Thymus (tissue), 11 donors: Measurements from ENCODE around the gene ATRN. TPM values are rescaled to one million over a fixed set of nuclear protein-coding genes. Genes with fewer than 3 reads are reported as not detected.

Experiments used
- DNase-seq, 9 donors: peaks; one replicate each; pipeline ENCODE4 v3.0.0-alpha.2; 2013; ENCODE audit warnings: low spot score in 9 of 9, low read depth in 6 of 9, missing footprints in 1 of 9
- H3K27ac ChIP-seq, 2 donors: one replicate each; pipeline ENCODE4 v1.5.1; 2013; ENCODE audit warnings: control low read depth in 1 of 2, low read depth in 1 of 2, low read length in 1 of 2, mild to moderate bottlenecking in 1 of 2, moderate library complexity in 1 of 2
- H3K27me3 ChIP-seq, 2 donors: one replicate each; pipeline ENCODE4 v1.5.1; 2013; ENCODE audit warnings: low read length in 1 of 2; ENCODE audit not compliant: control insufficient read depth in 2 of 2, insufficient read depth in 1 of 2
- H3K36me3 ChIP-seq, 2 donors: one replicate each; pipeline ENCODE4 v1.5.1; 2013; ENCODE audit warnings: low read length in 1 of 2, mild to moderate bottlenecking in 1 of 2, moderate library complexity in 1 of 2; ENCODE audit not compliant: control insufficient read depth in 2 of 2, insufficient read depth in 2 of 2
- H3K4me1 ChIP-seq, 2 donors: one replicate each; pipeline ENCODE4 v1.5.1; 2013; ENCODE audit warnings: low read length in 2 of 2; ENCODE audit not compliant: control insufficient read depth in 2 of 2, insufficient read depth in 2 of 2
- H3K4me3 ChIP-seq, 2 donors: one replicate each; pipeline ENCODE4 v1.5.1; 2013; ENCODE audit warnings: low read length in 2 of 2, control low read depth in 1 of 2, mild to moderate bottlenecking in 1 of 2
- H3K9me3 ChIP-seq, 2 donors: one replicate each; pipeline ENCODE4 v1.5.1; 2013; ENCODE audit warnings: low read length in 1 of 2, mild to moderate bottlenecking in 1 of 2; ENCODE audit not compliant: control insufficient read depth in 2 of 2, insufficient read depth in 1 of 2
- WGBS: extraction: QIAGEN DNeasy Blood & Tissue Kit; methylation state at CpG from one replicate; pipeline ENCODE4 v1.1.7; 2013; 5-methylcytosine and 5-hydroxymethylcytosine counted together
- polyA plus RNA-seq: library from polyadenylated mRNA; stranded (reverse); fragments of 200-250 nt; gene quantifications from one replicate; pipeline ENCODE4 v1.2.3, GENCODE V29; 2013
- total RNA-seq: library from RNA; stranded (reverse); fragments of 120-200 nt; gene quantifications from one replicate; pipeline ENCODE4 v1.2.4, GENCODE V29; 2013
- donor health status: healthy.

Gene ATRN
- total and polyA plus RNA-seq, 2 donors = 4.8 to 7.4 TPM

DNA sequence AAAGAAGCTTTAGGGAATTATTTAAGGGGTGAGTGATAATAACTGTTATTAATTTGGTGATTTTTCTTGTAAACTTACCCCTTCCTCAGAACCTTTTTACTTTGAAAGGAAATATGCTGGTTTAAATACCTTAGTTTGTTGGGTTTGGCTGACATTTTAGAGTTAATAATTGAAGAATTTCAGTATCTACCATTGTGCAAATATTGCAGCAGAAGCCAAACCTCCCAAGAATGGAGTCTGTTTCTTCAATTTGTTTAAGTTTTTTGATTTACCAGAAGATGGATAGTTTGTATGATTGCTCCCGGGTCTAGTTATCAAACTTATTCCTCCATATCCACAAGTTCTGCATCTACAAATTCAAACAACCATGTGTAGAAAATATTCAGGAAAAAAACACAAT, 77.1 kb downstream of the ATRN start:
- H3K9me3 ChIP-seq = no peaks in the 10 kb centered on the region
- WGBS = 93% methylated on average over 1 of the region's 1 CpG
- no peaks in the 10 kb centered on the region for H3K27me3 ChIP-seq
- no peak overlapping the region for H3K27ac ChIP-seq
- H3K36me3 ChIP-seq = peaks cover 0 to 3% of the 10 kb centered on the region in 2 donors
- no peak overlapping the region for H3K4me3 ChIP-seq
- DNase-seq = no peak
- no peaks in the 10 kb centered on the region for H3K4me1 ChIP-seq

DNA sequence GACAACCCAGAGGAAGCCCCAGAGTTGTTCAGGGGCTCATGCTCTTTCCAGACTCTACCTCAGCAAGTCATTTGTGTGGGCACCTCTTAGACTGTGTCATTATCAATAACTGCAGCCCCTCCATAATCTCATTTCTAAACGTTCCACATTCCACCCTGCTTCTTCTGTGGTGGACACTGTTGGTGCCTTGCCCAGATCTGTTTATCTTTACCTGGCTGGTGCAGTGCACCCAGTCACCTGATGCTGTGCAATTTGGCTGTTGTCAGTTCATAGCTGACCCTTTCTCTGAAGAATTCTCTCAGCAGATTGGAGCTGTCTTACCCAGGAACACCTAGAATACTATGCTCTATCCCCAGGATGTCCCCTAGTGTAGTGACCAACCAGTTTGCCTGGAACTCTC, 80.0 kb downstream of the ATRN start:
- Histone ChIP-seq H3K27me3 (no peaks in the 10 kb centered on the region), H3K36me3 (peaks cover 0 to 3% of the 10 kb centered on the region in 2 donors), H3K4me1 (no peaks in the 10 kb centered on the region), H3K27ac (no peak overlapping the region), H3K4me3 (no peak overlapping the region), H3K9me3 (no peaks in the 10 kb centered on the region)
- 90% methylated on average over 1 of the region's 1 CpG for WGBS
- no peak for DNase-seq

GRCh38 chr20:3551681-3552434, 81.0 kb downstream of the ATRN start:
- Histone ChIP-seq H3K27me3 (no peaks in the 10 kb centered on the region), H3K4me1 (no peaks in the 10 kb centered on the region), H3K9me3 (no peaks in the 10 kb centered on the region), H3K4me3 (no peak overlapping the region), H3K36me3 (peaks cover 0 to 3% of the 10 kb centered on the region in 2 donors), H3K27ac (no peak overlapping the region)
- no peak for DNase-seq

DNA sequence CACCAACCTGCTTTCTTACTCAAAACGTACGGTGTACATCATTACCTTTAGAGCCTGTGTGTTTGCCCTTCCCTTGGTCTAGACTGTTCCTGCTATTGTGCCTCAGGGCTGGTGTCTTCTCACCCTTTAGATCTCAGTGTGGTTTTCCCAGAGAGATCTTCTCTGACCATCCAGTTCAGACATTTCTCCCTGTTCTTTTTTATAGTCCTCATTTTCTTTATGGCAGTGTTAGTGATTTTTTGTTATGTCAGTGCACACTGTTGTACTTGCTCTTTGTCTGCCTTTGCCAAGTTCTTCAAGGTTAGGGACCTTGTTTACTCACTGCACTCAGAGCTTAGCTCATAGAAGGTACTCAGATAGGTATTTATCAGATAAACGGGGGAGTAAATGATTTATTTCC, 82.8 kb downstream of the ATRN start:
- Histone ChIP-seq H3K4me3 (no peak overlapping the region), H3K36me3 (peaks cover 0 to 3% of the 10 kb centered on the region in 2 donors), H3K27ac (no peak overlapping the region), H3K4me1 (no peaks in the 10 kb centered on the region), H3K27me3 (no peaks in the 10 kb centered on the region), H3K9me3 (no peaks in the 10 kb centered on the region)
- WGBS = 65% methylated on average over 3 of the region's 3 CpGs
- no peak for DNase-seq

GRCh38 chr20:3557237-3557785, 86.5 kb downstream of the ATRN start:
- no peaks in the 10 kb centered on the region for H3K36me3 ChIP-seq
- WGBS = 75% methylated on average over 3 of the region's 3 CpGs
- no peaks in the 10 kb centered on the region for H3K9me3 ChIP-seq
- H3K4me1 ChIP-seq = no peaks in the 10 kb centered on the region
- H3K27ac ChIP-seq = no peak overlapping the region
- no peak overlapping the region for H3K4me3 ChIP-seq
- no peaks in the 10 kb centered on the region for H3K27me3 ChIP-seq
- no peak for DNase-seq

DNA sequence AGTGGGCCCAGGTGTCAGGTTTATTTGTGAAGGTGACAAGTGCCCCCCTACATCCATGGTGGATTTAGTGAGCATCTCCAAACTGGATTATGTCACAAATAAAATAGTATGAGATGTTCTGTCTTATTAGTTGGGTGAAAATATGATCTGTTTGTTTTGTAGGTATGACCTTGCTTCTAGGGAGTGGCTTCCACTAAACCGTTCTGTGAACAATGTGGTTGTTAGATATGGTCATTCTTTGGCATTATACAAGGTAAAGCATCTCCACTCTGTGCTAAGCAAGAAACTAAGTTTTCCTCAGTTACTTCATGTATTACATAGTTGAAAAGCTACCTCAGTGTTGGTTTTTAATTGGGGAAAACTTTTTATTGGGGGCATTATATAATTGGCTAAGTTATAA, 88.4 kb downstream of the ATRN start:
- H3K4me1 ChIP-seq = no peaks in the 10 kb centered on the region
- no peak overlapping the region for H3K4me3 ChIP-seq
- peaks cover 0 to 4% of the 10 kb centered on the region in 2 donors for H3K36me3 ChIP-seq
- no peak overlapping the region for H3K27ac ChIP-seq
- no peaks in the 10 kb centered on the region for H3K9me3 ChIP-seq
- H3K27me3 ChIP-seq = no peaks in the 10 kb centered on the region
- DNase-seq = no peak
- 97% methylated on average over 1 of the region's 1 CpG for WGBS

DNA sequence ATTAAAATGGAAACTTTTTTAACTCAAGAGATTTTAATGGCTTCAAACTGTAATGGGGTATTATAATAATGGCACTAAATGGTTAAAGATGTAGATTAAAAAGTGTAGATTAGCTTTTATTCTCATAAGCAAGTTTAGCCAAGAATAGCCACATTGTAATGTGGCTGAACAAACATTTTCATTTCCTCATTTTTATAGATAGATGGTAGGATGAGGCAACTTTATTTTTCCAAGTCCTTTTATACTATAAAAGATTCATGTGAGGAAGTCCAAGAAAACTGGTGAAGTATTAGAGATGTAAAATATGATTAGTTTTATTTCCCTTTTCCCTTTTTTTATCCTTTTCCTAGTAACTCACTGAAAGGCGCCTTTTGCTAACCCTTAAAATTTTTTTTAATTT, 88.8 kb downstream of the ATRN start:
- no peaks in the 10 kb centered on the region for H3K9me3 ChIP-seq
- no peak for DNase-seq
- H3K27me3 ChIP-seq = no peaks in the 10 kb centered on the region
- no peaks in the 10 kb centered on the region for H3K4me1 ChIP-seq
- H3K36me3 ChIP-seq = peaks cover 0 to 5% of the 10 kb centered on the region in 2 donors
- WGBS = 98% methylated on average over 1 of the region's 1 CpG
- no peak overlapping the region for H3K4me3 ChIP-seq
- H3K27ac ChIP-seq = no peak overlapping the region

DNA sequence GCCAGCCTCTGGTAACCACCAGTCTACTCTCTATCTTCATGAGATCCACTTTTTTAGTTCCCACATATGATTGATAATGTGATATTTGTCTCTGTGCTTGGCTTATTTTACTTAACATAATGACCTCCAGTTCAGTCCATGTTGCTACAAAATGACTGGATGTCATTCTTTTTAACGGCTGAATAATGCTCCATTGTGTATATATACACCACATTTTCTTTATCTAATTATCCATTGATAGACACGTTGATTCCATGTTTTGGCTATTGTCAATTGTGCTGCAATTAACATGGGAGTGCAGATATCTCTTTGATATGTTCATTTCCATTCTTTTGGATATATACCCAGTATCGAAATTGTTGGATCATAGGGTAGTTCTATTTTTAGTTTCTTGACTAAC, 89.3 kb downstream of the ATRN start:
- 98% methylated on average over 3 of the region's 3 CpGs for WGBS
- no peak overlapping the region for H3K27ac ChIP-seq

DNA sequence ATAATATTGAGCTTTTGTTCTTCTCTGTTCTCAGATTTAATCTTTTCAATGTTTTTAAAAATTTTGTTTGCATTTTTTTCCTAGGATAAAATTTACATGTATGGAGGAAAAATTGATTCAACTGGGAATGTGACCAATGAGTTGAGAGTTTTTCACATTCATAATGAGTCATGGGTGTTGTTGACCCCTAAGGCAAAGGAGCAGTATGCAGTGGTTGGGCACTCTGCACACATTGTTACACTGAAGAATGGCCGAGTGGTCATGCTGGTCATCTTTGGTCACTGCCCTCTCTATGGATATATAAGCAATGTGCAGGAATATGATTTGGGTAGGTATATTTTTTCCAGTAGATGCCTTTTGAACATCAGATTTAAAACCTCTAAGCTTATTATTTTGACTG, 89.8 kb downstream of the ATRN start:
- H3K9me3 ChIP-seq = no peaks in the 10 kb centered on the region
- WGBS = 98% methylated on average over 1 of the region's 1 CpG

More for the DNA sequence above, 89.3 kb downstream of the ATRN start:
- H3K27me3 ChIP-seq = no peaks in the 10 kb centered on the region
- no peaks in the 10 kb centered on the region for H3K4me1 ChIP-seq
- no peaks in the 10 kb centered on the region for H3K9me3 ChIP-seq
- no peak overlapping the region for H3K4me3 ChIP-seq
- peaks cover under 1 to 5% of the 10 kb centered on the region in 2 donors for H3K36me3 ChIP-seq
- no peak for DNase-seq

More for the DNA sequence above, 89.8 kb downstream of the ATRN start:
- H3K27ac ChIP-seq = no peak overlapping the region
- H3K4me3 ChIP-seq = no peak overlapping the region
- H3K27me3 ChIP-seq = no peaks in the 10 kb centered on the region
- H3K36me3 ChIP-seq = peaks cover 5% of the 10 kb centered on the region in 2 donors
- H3K4me1 ChIP-seq = no peaks in the 10 kb centered on the region
- DNase-seq = no peak
